Calu3 (cell line): ENCODE results near the gene FGF7. TPM values are rescaled to one million over a fixed set of nuclear protein-coding genes. Genes with fewer than 3 reads are reported as not detected.

Experiments used
- BruUV-seq: library from RNA; stranded (reverse); fragments of 400-500 nt; replicated peaks from 2 replicates; lab custom pipeline; 2021; lab: Mats Ljungman, UMichigan
- CTCF ChIA-PET: fragments of 300-600 bp; sonication (Branson Sonifier 250); formaldehyde crosslinking; loops from one replicate; lab custom pipeline; 2022; ENCODE audit warnings: antibody characterized with exemption; lab: Charles Lee
- DNase-seq: peaks from one replicate; pipeline ENCODE4 v3.0.0; 2022
- H3K27ac Mint-ChIP-seq: one replicate; pipeline ENCODE4 v1.8.0; 2022; ENCODE audit warnings: mixed read lengths; ENCODE audit not compliant: unreplicated experiment
- H3K27me3 Mint-ChIP-seq: one replicate; pipeline ENCODE4 v1.8.0; 2022; ENCODE audit warnings: mixed read lengths; ENCODE audit not compliant: unreplicated experiment
- H3K36me3 Mint-ChIP-seq: one replicate; pipeline ENCODE4 v1.8.0; 2022; ENCODE audit warnings: mild to moderate bottlenecking, moderate library complexity, mixed read lengths; ENCODE audit not compliant: insufficient read depth, unreplicated experiment
- H3K4me1 Mint-ChIP-seq: one replicate; pipeline ENCODE4 v1.8.0; 2022; ENCODE audit warnings: mild to moderate bottlenecking, low read depth, mixed read lengths; ENCODE audit not compliant: unreplicated experiment
- H3K4me3 Mint-ChIP-seq: one replicate; pipeline ENCODE4 v1.8.0; 2022; ENCODE audit warnings: mild to moderate bottlenecking, low read depth, moderate library complexity, mixed read lengths; ENCODE audit not compliant: unreplicated experiment
- H3K9me3 Mint-ChIP-seq: one replicate; pipeline ENCODE4 v1.8.0; 2022; ENCODE audit warnings: low read depth, mixed read lengths; ENCODE audit not compliant: unreplicated experiment
- intact Hi-C: fragments of 100-400 bp; cut with micrococcal nuclease; formaldehyde crosslinking; loops from one replicate; pipeline ENCODE4 v1.10.0; 2022; ENCODE audit not compliant: unreplicated experiment
- total RNA-seq: library from RNA; stranded (reverse); gene quantifications from 2 replicates; pipeline ENCODE4 v1.2.3, GENCODE V29; 2022
- TF ChIP-seq, protein P1 (sequence below): fragments of 200-600 bp; IDR thresholded peaks from one replicate; pipeline ENCODE4 v1.8.0; 2022; ENCODE audit warnings: antibody characterized with exemption; ENCODE audit not compliant: unreplicated experiment

The FGF7 gene
- total RNA-seq, 1 experiment from 2014 or later: not detected

DNA sequence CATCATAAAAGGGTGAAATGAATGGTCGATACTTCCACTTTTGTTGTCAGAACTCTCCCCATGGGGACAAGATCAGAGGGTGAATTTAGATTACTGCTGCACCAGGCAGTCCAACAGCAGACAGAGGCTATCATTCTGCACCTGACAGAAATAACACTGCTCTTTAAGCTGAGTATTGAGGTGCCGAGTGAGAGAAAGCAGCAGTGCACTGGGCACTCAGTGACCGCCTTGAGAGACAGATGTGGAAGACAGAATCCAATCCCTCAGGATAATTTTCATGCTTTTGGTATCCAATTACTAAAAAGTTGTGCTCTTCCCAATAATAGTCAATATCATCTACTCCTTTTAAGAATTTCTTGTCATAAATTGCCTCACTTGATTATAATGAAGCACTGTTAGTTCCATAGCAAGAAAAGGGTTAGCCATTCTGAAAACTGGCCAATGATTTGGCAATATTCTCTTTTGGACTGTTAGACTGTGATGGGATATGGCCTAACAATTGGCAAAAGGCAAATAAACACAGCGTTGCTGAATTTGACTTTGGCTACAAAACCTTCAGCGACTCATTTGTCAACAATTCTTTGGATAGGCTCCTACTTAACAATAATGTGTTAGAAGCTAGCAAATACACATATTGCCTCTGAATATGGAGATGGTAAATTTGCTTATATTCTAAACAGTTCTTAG lies 5.5 kb downstream of the FGF7 start:
- no peak overlapping the region for H3K4me3 Mint-ChIP-seq
- CTCF ChIA-PET: no interaction called here

DNA sequence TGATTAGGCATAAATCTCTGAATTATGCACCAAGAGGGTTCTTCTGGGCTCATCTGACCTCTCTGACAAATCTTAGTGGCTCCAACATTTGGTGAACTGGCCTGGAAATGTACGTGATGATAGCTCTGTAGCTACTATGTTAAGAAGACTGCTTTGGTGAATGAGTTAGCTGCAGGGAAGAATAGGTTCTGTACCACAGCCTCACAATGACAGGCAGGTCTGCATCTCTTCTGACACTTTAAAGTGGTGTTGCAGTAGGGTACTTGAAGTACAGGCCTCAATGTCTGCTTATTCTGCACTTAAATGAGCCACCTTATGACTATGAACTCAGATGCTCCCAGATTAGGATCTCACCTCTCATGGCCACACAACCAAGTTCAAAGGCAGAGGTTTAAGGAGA lies 7.0 kb downstream of the FGF7 start:
- Mint-ChIP-seq H3K4me3 (no peak overlapping the region), H3K9me3 (no peaks in the 10 kb centered on the region), H3K27me3 (no peaks in the 10 kb centered on the region), H3K4me1 (no peaks in the 10 kb centered on the region), H3K36me3 (no peaks in the 10 kb centered on the region), H3K27ac (no peak overlapping the region)
- TF ChIP-seq, protein P1, sequence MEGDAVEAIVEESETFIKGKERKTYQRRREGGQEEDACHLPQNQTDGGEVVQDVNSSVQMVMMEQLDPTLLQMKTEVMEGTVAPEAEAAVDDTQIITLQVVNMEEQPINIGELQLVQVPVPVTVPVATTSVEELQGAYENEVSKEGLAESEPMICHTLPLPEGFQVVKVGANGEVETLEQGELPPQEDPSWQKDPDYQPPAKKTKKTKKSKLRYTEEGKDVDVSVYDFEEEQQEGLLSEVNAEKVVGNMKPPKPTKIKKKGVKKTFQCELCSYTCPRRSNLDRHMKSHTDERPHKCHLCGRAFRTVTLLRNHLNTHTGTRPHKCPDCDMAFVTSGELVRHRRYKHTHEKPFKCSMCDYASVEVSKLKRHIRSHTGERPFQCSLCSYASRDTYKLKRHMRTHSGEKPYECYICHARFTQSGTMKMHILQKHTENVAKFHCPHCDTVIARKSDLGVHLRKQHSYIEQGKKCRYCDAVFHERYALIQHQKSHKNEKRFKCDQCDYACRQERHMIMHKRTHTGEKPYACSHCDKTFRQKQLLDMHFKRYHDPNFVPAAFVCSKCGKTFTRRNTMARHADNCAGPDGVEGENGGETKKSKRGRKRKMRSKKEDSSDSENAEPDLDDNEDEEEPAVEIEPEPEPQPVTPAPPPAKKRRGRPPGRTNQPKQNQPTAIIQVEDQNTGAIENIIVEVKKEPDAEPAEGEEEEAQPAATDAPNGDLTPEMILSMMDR: no peak
- intact Hi-C loops: no loop called here
- CTCF ChIA-PET: no interaction called here
- DNase-seq: no peak
- no TSS peak for BruUV-seq

More for the DNA sequence above, 5.5 kb downstream of the FGF7 start:
- H3K36me3 Mint-ChIP-seq: no peaks in the 10 kb centered on the region
- intact Hi-C loops: loop anchor here (10.0 kb wide), 2 partner anchors 384 to 1074 kb away; partner anchors contain the start of gene SECISBP2L
- TF ChIP-seq, protein P1: no peak
- H3K9me3 Mint-ChIP-seq: no peaks in the 10 kb centered on the region
- H3K27me3 Mint-ChIP-seq: no peaks in the 10 kb centered on the region
- H3K4me1 Mint-ChIP-seq: no peaks in the 10 kb centered on the region
- no peak for DNase-seq
- H3K27ac Mint-ChIP-seq: no peak overlapping the region
- BruUV-seq: no TSS peak

DNA sequence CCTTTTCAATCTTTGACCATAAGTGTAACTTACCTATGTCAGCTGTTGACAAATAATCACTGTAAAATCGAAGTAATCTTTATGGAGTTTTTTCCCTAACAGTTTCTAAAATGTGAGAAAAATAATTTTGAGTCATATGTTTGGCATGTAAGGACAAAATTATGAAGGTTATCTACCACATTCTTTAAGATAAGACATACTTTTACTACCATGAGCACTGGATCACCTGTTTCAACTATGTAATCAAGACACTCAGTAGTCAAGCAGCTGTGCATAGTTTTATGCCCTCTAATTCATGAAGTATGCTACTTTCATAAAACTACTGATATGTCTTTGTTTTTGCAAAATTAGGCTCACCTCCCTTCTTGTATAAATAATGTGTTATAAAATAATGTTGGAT lies 12.1 kb downstream of the FGF7 start:
- no peak overlapping the region for H3K4me3 Mint-ChIP-seq
- no peaks in the 10 kb centered on the region for H3K9me3 Mint-ChIP-seq
- no TSS peak for BruUV-seq
- H3K4me1 Mint-ChIP-seq: no peaks in the 10 kb centered on the region
- intact Hi-C loops: no loop called here
- no peaks in the 10 kb centered on the region for H3K36me3 Mint-ChIP-seq
- H3K27ac Mint-ChIP-seq: no peak overlapping the region
- TF ChIP-seq, protein P1: no peak
- no peak for DNase-seq
- H3K27me3 Mint-ChIP-seq: no peaks in the 10 kb centered on the region
- CTCF ChIA-PET: no interaction called here

DNA sequence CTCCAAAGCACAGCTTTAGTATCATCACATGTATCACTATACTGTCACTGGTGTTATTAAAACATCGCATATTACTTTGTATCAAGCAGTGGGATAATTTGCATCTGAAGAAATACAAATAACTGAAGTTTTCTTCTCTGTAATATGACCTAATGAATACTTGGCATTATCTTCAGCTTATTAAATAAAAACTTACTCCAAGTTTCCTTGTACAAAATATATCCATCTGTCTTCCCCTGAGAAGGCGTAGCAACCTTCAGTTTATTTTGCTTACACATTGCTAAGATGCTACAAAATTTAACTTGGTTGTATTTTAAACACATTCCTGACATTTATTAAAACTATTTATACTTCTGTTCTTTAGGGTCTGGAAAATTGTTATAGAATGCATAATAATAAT lies 13.7 kb downstream of the FGF7 start:
- Mint-ChIP-seq H3K9me3 (no peaks in the 10 kb centered on the region), H3K27ac (no peak overlapping the region), H3K27me3 (no peaks in the 10 kb centered on the region), H3K4me3 (no peak overlapping the region), H3K36me3 (no peaks in the 10 kb centered on the region), H3K4me1 (no peaks in the 10 kb centered on the region)
- TF ChIP-seq, protein P1: no peak
- no peak for DNase-seq
- CTCF ChIA-PET: interaction anchor here (0.6 kb wide), 1 partner anchor 423 kb away, joined by 3 read pairs; no protein-coding TSS in a partner anchor
- no TSS peak for BruUV-seq
- intact Hi-C loops: no loop called here
